ENCODE measurements around the gene DCAF5.

DNA sequence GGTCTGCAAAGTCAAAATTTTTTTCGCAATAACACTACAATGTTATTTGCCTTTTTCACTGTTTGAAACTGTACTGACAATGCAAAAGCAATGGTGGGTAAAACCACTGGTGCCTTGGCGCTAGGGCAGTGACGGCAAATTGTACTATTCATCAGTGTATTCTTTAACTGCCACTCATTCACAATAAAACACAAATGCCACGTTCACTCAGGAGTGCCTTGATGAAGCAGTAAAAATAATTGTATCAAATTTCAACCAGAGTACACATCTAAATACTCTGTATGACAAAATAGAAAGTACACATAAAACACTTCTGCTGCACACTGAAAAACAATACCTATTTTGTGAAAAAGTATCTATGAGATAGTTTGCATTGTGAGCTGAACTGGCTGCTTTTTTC, 17.8 kb downstream of the DCAF5 start:
- TF ChIP-seq, protein P1, sequence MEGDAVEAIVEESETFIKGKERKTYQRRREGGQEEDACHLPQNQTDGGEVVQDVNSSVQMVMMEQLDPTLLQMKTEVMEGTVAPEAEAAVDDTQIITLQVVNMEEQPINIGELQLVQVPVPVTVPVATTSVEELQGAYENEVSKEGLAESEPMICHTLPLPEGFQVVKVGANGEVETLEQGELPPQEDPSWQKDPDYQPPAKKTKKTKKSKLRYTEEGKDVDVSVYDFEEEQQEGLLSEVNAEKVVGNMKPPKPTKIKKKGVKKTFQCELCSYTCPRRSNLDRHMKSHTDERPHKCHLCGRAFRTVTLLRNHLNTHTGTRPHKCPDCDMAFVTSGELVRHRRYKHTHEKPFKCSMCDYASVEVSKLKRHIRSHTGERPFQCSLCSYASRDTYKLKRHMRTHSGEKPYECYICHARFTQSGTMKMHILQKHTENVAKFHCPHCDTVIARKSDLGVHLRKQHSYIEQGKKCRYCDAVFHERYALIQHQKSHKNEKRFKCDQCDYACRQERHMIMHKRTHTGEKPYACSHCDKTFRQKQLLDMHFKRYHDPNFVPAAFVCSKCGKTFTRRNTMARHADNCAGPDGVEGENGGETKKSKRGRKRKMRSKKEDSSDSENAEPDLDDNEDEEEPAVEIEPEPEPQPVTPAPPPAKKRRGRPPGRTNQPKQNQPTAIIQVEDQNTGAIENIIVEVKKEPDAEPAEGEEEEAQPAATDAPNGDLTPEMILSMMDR (IDR thresholded peaks at IDR 0.05), result no peak
- TF ChIP-seq POLR2A (IDR thresholded peaks at IDR 0.05), result no peak
- no peak for TF ChIP-seq POLR2AphosphoS5 (IDR thresholded peaks at IDR 0.05)
